SU-DHL-6 (cell line): ENCODE data around the gene VARS1.

Source experiments
- H2AFZ ChIP-seq: fragments of 200-600 bp; sonication (generic); 2 replicates; pipeline ENCODE4 v1.6.1; 2014; ENCODE audit warnings: low read depth, mild to moderate bottlenecking, moderate library complexity, mixed read lengths, antibody characterized with exemption, low read length; ENCODE audit not compliant: severe bottlenecking
- H3F3A ChIP-seq: fragments of 200-600 bp; shearing (Covaris generic); 2 replicates; pipeline ENCODE4 v1.6.0; 2016; ENCODE audit warnings: antibody characterized with exemption, mild to moderate bottlenecking; ENCODE audit not compliant: insufficient read depth
- H3K27ac ChIP-seq: fragments of 200-600 bp; sonication (generic); 2 replicates; pipeline ENCODE4 v1.5.1; 2016; ENCODE audit warnings: low read depth, mild to moderate bottlenecking, low read length, moderate library complexity, mixed read lengths
- H3K27me3 ChIP-seq: fragments of 200-600 bp; sonication (generic), shearing (Covaris generic); 2 replicates; pipeline ENCODE4 v1.6.0; 2014; ENCODE audit warnings: mild to moderate bottlenecking, low read length
- H3K36me3 ChIP-seq: fragments of 200-600 bp; sonication (generic); 2 replicates; pipeline ENCODE4 v1.6.1; 2014; ENCODE audit warnings: mild to moderate bottlenecking, low read length, mixed read lengths
- H3K4me2 ChIP-seq: fragments of 300-600, 200-600 bp; shearing (Covaris generic), sonication (generic); 2 replicates; pipeline ENCODE4 v1.6.0; 2014; ENCODE audit warnings: low read length, low read depth, mild to moderate bottlenecking; ENCODE audit not compliant: poor library complexity, severe bottlenecking
- H3K4me3 ChIP-seq: fragments of 200-600 bp; sonication (generic); 2 replicates; pipeline ENCODE4 v1.5.1; 2014; ENCODE audit warnings: antibody characterized with exemption, low read length, mild to moderate bottlenecking, mixed read lengths; ENCODE audit not compliant: insufficient read depth, poor library complexity, severe bottlenecking
- H3K79me2 ChIP-seq: fragments of 200-600 bp; sonication (generic); 2 replicates; pipeline ENCODE4 v1.6.1; 2014; ENCODE audit warnings: mild to moderate bottlenecking, low read length, moderate library complexity; ENCODE audit not compliant: insufficient read depth
- H3K9ac ChIP-seq: fragments of 200-600 bp; sonication (generic); 2 replicates; pipeline ENCODE4 v1.7.0; 2014; ENCODE audit warnings: mild to moderate bottlenecking, low read length
- H3K9me2 ChIP-seq: fragments of 200-600 bp; sonication (generic); replicated peaks from 2 replicates; pipeline ENCODE4 v1.6.1; 2014; ENCODE audit warnings: low read length; ENCODE audit not compliant: insufficient read depth
- H3K9me3 ChIP-seq: fragments of 200-600 bp; sonication (generic); 2 replicates; pipeline ENCODE4 v1.6.1; 2014; ENCODE audit warnings: low read length, mixed read lengths; ENCODE audit not compliant: insufficient read depth
- H4K20me1 ChIP-seq: fragments of 200-600 bp; sonication (generic); 2 replicates; pipeline ENCODE4 v1.6.1; 2014; ENCODE audit warnings: low read depth, mild to moderate bottlenecking, antibody characterized with exemption, low read length, moderate library complexity, mixed read lengths
- CTCF ChIP-seq: fragments of 200-600 bp; sonication (generic); IDR thresholded peaks from one replicate; pipeline ENCODE4 v1.5.1; 2017; ENCODE audit warnings: antibody characterized with exemption, mild to moderate bottlenecking, low read length, moderate library complexity; ENCODE audit not compliant: insufficient read depth, poor library complexity, severe bottlenecking
- EZH2phosphoT487 ChIP-seq: fragments of 200-600 bp; sonication (generic), shearing (Covaris generic); conservative IDR thresholded peaks from 2 replicates; pipeline ENCODE4 v1.6.1; 2018; ENCODE audit warnings: mild to moderate bottlenecking, antibody characterized with exemption, low read length, moderate library complexity, mixed read lengths

The VARS1 gene

GRCh38 chr6:31799781-31800180, 4.2 kb upstream of the VARS1 start:
- H3F3A ChIP-seq: peaks cover 28% of the 10 kb centered on the region
- no peaks in the 10 kb centered on the region for H4K20me1 ChIP-seq
- H3K27me3 ChIP-seq: no peaks in the 10 kb centered on the region
- H3K9me3 ChIP-seq: no peaks in the 10 kb centered on the region
- H3K36me3 ChIP-seq: 0 out of 2 replicates have a peak, but pooled peaks cover 3% of the 10 kb centered on the region
- no peak overlapping the region for H3K4me2 ChIP-seq
- H3K79me2 ChIP-seq: peaks cover 32% of the 10 kb centered on the region
- H3K9me2 ChIP-seq: no peaks in the 10 kb centered on the region
- H2AFZ ChIP-seq: no peak overlapping the region
- no peak overlapping the region for H3K27ac ChIP-seq
- TF ChIP-seq EZH2phosphoT487 (no peak), CTCF (no peak)
- no peak overlapping the region for H3K9ac ChIP-seq
- no peak overlapping the region for H3K4me3 ChIP-seq

GRCh38 chr6:31797588-31797987, 2.0 kb upstream of the VARS1 start:
- Histone ChIP-seq H2AFZ (no peak overlapping the region), H3K4me3 (no peak overlapping the region), H3K79me2 (peaks cover 41% of the 10 kb centered on the region), H3K9me2 (no peaks in the 10 kb centered on the region), H4K20me1 (no peaks in the 10 kb centered on the region), H3K36me3 (peaks cover 3% of the 10 kb centered on the region; the same call in 1 of the 2 replicates), H3F3A (peaks cover 43% of the 10 kb centered on the region), H3K27me3 (no peaks in the 10 kb centered on the region), H3K9me3 (no peaks in the 10 kb centered on the region), H3K27ac (peak overlapping the region; percentile 19), H3K9ac (no peak overlapping the region), H3K4me2 (no peak overlapping the region)
- TF ChIP-seq CTCF (no peak), EZH2phosphoT487 (no peak)

DNA sequence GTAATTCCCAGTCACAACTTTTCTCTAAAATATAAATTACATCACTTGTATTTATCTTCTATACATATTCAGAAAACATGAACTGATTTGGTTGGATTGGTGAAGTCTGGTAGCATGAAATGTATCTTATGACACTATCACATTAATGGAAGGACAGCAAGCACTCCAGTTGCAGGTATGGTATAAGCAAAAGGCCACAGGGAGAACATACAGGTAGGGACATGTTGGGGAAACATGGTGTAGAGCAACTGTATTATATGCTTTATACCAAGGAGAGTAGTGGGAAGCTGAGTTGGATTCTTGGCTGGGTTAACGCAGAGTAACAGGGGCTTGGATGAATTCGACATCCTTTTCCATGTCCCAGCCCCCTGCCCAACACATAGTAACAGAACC, 1.4 kb upstream of the VARS1 start:
- H3K4me2 ChIP-seq: no peak overlapping the region
- H3K27ac ChIP-seq: no peak overlapping the region
- no peak overlapping the region for H3K9ac ChIP-seq
- peaks cover 46% of the 10 kb centered on the region for H3F3A ChIP-seq
- no peaks in the 10 kb centered on the region for H3K9me3 ChIP-seq
- H3K27me3 ChIP-seq: no peaks in the 10 kb centered on the region
- H4K20me1 ChIP-seq: no peaks in the 10 kb centered on the region
- TF ChIP-seq CTCF (no peak), EZH2phosphoT487 (no peak)
- no peaks in the 10 kb centered on the region for H3K9me2 ChIP-seq
- H3K36me3 ChIP-seq: peaks cover 3% of the 10 kb centered on the region; the same call in 1 of the 2 replicates
- H2AFZ ChIP-seq: no peak overlapping the region
- peaks cover 44% of the 10 kb centered on the region for H3K79me2 ChIP-seq
- no peak overlapping the region for H3K4me3 ChIP-seq
